ENCODE data around the gene SLC24A3.

The SLC24A3 gene

GRCh38 chr20:19543101-19543500 lies 330.7 kb downstream of the SLC24A3 start:
- no peak for ATAC-seq
- no peak for TF ChIP-seq ZNF8 (CRISPR knock-in tag; IDR thresholded peaks at IDR 0.05)
- no peak for TF ChIP-seq PATZ1 (CRISPR knock-in tag; IDR thresholded peaks at IDR 0.05; ENCODE audit: borderline replicate concordance)
- no peak for TF ChIP-seq SNAI2 (CRISPR knock-in tag; IDR thresholded peaks at IDR 0.05)
- TF ChIP-seq CSRNP3 (CRISPR knock-in tag; IDR thresholded peaks at IDR 0.05): no peak
- no peak for TF ChIP-seq TSHZ2 (CRISPR knock-in tag; IDR thresholded peaks at IDR 0.05)
- TF ChIP-seq ESRRG (CRISPR knock-in tag; IDR thresholded peaks at IDR 0.05): no peak
- no peak for TF ChIP-seq ZNF565 (CRISPR knock-in tag; conservative IDR thresholded peaks at IDR 0.05; ENCODE audit: low read depth)
- no peak for TF ChIP-seq ISL1 (CRISPR knock-in tag; IDR thresholded peaks at IDR 0.05)
- no peak for TF ChIP-seq ZC3H10 (CRISPR knock-in tag; IDR thresholded peaks at IDR 0.05)
- TF ChIP-seq ARNTL (CRISPR knock-in tag; IDR thresholded peaks at IDR 0.05; ENCODE audit: borderline replicate concordance, low read depth): no peak
- TF ChIP-seq ZNF70 (CRISPR knock-in tag; IDR thresholded peaks at IDR 0.05): no peak
- no peak for TF ChIP-seq OSR1 (CRISPR knock-in tag; IDR thresholded peaks at IDR 0.05)
- no peak for TF ChIP-seq ZFP3 (CRISPR knock-in tag; IDR thresholded peaks at IDR 0.05)
- no peak for TF ChIP-seq TOX (CRISPR knock-in tag; IDR thresholded peaks at IDR 0.05; ENCODE audit: borderline replicate concordance)
- TF ChIP-seq ZFP30 (CRISPR knock-in tag; IDR thresholded peaks at IDR 0.05): no peak
- TF ChIP-seq POU6F1 (CRISPR knock-in tag; IDR thresholded peaks at IDR 0.05; ENCODE audit: borderline replicate concordance, low read depth): no peak
- no peak for TF ChIP-seq CSDC2 (CRISPR knock-in tag; IDR thresholded peaks at IDR 0.05)

- TF ChIP-seq ZNF565 (CRISPR knock-in tag; conservative IDR thresholded peaks at IDR 0.05; ENCODE audit: low read depth): no peak
- no peak for TF ChIP-seq GLIS3 (CRISPR knock-in tag; IDR thresholded peaks at IDR 0.05)
- TF ChIP-seq PATZ1 (CRISPR knock-in tag; IDR thresholded peaks at IDR 0.05; ENCODE audit: borderline replicate concordance): no peak
- no peak for TF ChIP-seq CSRNP3 (CRISPR knock-in tag; IDR thresholded peaks at IDR 0.05)
- TF ChIP-seq POU6F1 (CRISPR knock-in tag; IDR thresholded peaks at IDR 0.05; ENCODE audit: borderline replicate concordance, low read depth): no peak
- TF ChIP-seq CSDC2 (CRISPR knock-in tag; IDR thresholded peaks at IDR 0.05): no peak
- TF ChIP-seq ARNTL (CRISPR knock-in tag; IDR thresholded peaks at IDR 0.05; ENCODE audit: borderline replicate concordance, low read depth): no peak
- no peak for TF ChIP-seq TOX (CRISPR knock-in tag; IDR thresholded peaks at IDR 0.05; ENCODE audit: borderline replicate concordance)
- no peak for TF ChIP-seq ZNF70 (CRISPR knock-in tag; IDR thresholded peaks at IDR 0.05)
- TF ChIP-seq ZNF8 (CRISPR knock-in tag; IDR thresholded peaks at IDR 0.05): no peak
- TF ChIP-seq SNAI2 (CRISPR knock-in tag; IDR thresholded peaks at IDR 0.05): no peak
- TF ChIP-seq ZC3H10 (CRISPR knock-in tag; IDR thresholded peaks at IDR 0.05): no peak
- no peak for TF ChIP-seq ESRRG (CRISPR knock-in tag; IDR thresholded peaks at IDR 0.05)
- no peak for TF ChIP-seq TSHZ2 (CRISPR knock-in tag; IDR thresholded peaks at IDR 0.05)
- no peak for TF ChIP-seq ZFP30 (CRISPR knock-in tag; IDR thresholded peaks at IDR 0.05)
- no peak for TF ChIP-seq TCF4 (CRISPR knock-in tag; IDR thresholded peaks at IDR 0.05; ENCODE audit: borderline replicate concordance)
Observed at GRCh38 chr20:19544684-19545083, 332.2 kb downstream of the SLC24A3 start.

More at GRCh38 chr20:19544684-19545083, 332.2 kb downstream of the SLC24A3 start:
- ATAC-seq: no peak
